ENCODE data around the gene TRPV5.

Gene TRPV5

DNA sequence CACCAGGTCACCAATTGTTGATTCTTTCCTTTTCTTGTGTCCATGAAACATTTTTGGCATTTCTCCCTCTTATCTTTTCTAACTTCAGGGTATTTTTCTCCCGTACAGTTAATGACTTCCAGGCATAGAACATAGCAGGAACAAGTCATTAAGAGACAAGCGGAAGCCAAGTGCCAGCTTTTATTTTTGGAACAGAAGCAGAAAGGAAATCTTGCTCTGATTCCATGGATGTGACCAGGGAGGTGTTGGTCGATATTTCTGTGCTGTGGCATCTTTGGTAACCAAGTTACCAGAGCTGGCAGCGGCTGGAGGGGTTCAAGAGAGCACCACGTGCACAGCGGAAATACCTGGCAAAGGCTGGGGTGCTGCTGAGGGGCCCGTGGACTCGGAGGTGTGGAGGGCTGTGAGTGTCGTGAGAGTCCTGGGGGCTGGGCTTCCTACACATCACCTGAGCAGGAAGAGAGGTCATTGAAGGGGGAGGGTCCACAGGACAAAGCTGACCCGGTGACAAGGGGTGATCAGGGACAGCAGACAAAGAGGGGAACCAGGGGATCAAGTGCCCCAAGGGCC lies 7.5 kb upstream of the TRPV5 start:
- DNase-seq (ENCODE audit: low read depth in 2 of 3, low spot score in 1 of 3) = no peak

- DNase-seq (ENCODE audit: low read depth in 2 of 3, low spot score in 1 of 3) = no peak
These were observed 5.8 kb upstream of the TRPV5 start, which contains the start of gene LLCFC1 for GRCh38 chr7:142939226-142939910. Gene LLCFC1, plus strand, starts transcription at chr7:142939484. Its CDS starts 138 bp downstream, at chr7:142939622.

GRCh38 chr7:142938611-142939010 lies 5.1 kb upstream of the TRPV5 start:
- no peak for DNase-seq (ENCODE audit: low read depth in 2 of 3, low spot score in 1 of 3)

GRCh38 chr7:142935941-142936565 lies 2.5 kb upstream of the TRPV5 start:
- DNase-seq (ENCODE audit: low read depth in 2 of 3, low spot score in 1 of 3) = no peak

GRCh38 chr7:142934056-142934455 lies 510 bp upstream of the TRPV5 start:
- DNase-seq (ENCODE audit: low read depth in 2 of 3, low spot score in 1 of 3) = no peak

DNA sequence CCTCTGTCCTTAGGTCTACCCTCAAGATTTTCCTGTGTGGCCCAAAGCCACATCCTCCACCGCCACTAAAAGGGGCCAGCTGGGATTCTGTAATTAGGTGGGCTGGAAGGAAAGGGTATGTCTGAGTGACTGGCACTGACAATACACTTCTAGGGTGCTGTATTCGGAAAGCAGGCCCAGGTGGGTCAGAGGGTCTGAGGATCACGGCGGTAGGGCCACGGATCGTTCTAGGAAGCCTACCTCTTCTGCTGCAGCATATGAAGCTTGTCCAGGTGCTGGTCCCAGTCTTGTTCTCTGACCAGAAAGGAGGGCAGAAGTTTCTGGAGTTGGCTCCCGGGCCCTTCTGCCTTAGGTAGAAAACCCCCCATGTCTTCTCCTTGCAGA lies 462 bp downstream of the TRPV5 start:
- no peak for DNase-seq (ENCODE audit: low read depth in 2 of 3, low spot score in 1 of 3)

DNA sequence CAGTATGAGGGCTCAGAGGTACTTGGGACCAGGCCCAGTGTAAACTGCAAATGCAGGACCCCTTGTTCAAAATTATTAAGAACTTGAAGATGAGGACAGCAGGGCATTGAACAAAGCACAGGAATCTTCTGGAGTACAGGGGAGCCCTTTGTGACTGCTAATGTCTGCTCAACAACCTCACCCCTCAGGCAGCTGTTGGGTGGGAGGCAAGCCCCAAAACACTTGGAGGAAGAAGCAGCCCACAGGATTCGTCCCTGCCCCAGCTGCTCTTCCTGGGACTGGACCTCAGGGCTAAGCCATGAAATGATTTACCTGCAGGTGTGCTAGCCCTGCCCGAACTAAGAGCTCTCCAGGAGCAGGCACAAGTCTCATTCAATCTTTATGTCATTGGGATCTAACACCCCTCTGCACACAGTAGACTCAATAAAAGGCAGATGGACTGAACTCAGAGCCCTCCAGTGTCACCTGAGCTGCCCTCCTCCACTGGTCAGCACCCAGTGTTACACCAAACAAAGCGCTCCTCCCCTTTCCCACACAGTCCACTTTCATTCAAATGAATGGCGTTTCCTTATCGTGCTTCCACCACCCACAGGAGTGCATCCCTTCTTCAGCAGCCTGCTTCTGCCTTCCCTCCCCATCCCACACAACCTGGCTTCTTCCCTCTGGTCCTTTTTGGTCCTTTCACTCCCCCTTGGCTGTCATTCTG lies 1.0 kb downstream of the TRPV5 start:
- no peak for DNase-seq (ENCODE audit: low read depth in 2 of 3, low spot score in 1 of 3)

GRCh38 chr7:142930126-142930730 lies 3.3 kb downstream of the TRPV5 start:
- DNase-seq (ENCODE audit: low read depth in 2 of 3, low spot score in 1 of 3) = no peak

DNA sequence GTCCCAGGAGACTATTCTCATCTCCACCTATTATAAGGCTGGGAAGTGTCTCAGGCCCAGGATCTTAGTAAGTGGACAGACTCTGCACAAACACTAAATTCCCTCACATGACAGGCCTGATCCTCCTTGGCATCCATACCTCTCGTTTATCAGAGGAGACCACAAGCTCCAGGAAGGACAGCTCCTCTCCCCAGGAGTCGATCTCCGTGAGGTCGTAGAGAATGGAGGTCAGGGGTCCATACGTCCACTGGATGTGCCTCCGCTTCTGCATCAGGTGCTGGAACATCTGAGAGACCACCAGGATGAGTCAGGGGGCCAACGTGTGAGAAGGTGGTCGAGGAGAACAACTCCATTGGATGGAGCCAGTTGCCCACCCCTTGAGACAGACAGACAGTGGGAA lies 5.6 kb downstream of the TRPV5 start:
- DNase-seq (ENCODE audit: low read depth in 2 of 3, low spot score in 1 of 3) = no peak

GRCh38 chr7:142927085-142927745 lies 6.3 kb downstream of the TRPV5 start:
- DNase-seq (ENCODE audit: low read depth in 2 of 3, low spot score in 1 of 3) = no peak

GRCh38 chr7:142925413-142925812 lies 8.1 kb downstream of the TRPV5 start:
- no peak for DNase-seq (ENCODE audit: low read depth in 2 of 3, low spot score in 1 of 3)

DNA sequence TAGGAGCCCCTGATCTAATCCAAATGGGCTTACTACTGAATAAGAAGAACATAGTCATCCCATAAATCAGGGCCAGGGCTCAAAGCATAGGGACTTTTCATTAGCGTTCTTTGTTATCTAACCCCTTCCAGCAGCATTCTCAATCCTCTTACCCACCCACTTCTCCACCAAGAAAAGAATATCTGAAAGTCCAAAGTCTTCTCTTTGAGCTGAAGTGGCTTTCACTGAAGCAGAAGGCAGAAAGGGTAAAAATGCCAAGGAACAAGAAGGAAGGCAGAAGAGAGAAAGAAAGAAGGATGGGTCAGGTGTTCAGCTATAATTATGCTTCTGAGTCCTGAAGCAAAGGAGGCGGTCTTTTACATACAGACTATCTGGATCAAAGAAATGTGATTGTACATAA lies 10.2 kb downstream of the TRPV5 start:
- no peak for DNase-seq (ENCODE audit: low read depth in 2 of 3, low spot score in 1 of 3)

GRCh38 chr7:142919656-142920055 lies 13.9 kb downstream of the TRPV5 start:
- DNase-seq (ENCODE audit: low read depth in 2 of 3, low spot score in 1 of 3) = no peak

GRCh38 chr7:142918901-142919300 lies 14.6 kb downstream of the TRPV5 start:
- DNase-seq (ENCODE audit: low read depth in 2 of 3, low spot score in 1 of 3) = no peak

DNA sequence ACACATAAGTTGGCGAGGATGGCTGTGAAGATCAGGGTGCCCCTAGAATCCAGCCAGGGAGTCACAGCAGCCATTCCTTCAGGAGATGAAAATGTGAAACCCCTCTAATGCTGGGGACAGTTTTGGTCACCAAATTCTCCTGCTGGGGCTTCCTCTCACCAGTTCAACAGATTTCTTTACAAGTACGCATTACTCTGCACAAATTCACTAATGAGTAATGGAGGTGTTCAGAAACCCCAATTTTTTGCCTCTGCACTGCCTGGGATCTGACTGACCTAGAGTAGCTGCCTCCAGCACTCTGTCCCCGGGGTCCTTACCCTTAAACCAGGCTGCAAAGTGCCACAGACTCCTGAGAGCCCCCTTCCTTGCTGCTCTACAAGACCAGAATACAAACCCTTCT lies 16.1 kb downstream of the TRPV5 start:
- no peak for DNase-seq (ENCODE audit: low read depth in 2 of 3, low spot score in 1 of 3)

DNA sequence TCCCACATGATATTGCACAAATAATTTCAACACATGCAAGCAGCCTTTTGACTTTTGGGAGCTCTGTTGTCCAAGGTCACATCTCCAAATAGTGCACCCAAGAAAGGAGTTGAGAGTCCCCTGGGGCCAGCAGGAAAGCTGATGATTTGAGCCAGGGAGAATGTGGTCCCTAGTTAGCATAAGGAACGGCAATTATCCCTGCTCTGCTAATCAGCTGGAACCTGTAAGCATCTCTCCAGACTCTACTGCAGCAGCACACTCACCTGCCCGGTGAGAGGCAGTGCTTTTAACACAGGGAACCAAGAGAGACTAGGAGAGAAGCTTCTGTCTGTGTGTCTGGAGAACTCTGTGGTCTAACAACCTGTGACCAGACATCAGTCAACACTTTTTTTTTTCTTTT lies 17.0 kb downstream of the TRPV5 start:
- DNase-seq (ENCODE audit: low read depth in 2 of 3, low spot score in 1 of 3) = no peak

DNA sequence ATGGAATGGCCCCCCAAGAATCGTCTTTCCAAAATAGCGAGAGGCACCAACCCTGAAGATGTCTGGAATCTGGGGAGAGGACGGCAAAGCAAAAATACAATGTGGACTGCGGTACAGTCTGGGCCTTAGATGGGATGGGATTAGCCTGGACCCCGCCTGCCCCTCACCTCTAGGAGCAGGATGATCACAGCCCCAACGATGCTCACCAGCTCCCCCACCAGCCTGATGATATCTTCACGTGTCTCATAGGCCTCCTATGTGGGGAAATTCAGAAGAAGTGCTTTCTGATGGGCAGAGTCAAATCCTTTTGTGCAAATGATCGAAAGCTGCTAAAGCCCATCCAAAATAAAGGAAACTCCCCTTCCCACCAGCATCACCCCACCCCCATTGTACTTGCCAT lies 18.2 kb downstream of the TRPV5 start:
- no peak for DNase-seq (ENCODE audit: low read depth in 2 of 3, low spot score in 1 of 3)

DNA sequence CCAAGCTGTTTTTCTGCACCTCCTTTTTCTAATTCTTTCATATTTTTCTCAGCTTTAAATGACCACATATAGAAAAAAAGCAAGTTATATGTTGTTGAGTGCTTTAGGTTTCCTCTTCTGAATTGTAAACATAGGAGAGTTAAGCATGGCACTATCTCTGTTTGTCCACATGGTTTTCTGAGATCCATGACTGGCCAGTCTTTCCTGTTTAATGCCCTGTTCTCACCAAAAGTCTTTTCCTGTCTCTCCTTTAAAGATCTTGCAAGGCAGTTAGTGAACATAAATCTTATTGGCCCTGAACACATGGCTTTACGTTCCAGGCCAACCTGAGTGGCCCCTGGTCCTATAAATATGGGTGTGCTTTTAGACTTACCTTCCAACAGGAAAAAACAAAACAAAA lies 19.4 kb downstream of the TRPV5 start:
- DNase-seq (ENCODE audit: low read depth in 2 of 3, low spot score in 1 of 3) = no peak

- no peak for DNase-seq (ENCODE audit: low read depth in 2 of 3, low spot score in 1 of 3)
These were observed 20.0 kb downstream of the TRPV5 start for GRCh38 chr7:142913566-142913965.

DNA sequence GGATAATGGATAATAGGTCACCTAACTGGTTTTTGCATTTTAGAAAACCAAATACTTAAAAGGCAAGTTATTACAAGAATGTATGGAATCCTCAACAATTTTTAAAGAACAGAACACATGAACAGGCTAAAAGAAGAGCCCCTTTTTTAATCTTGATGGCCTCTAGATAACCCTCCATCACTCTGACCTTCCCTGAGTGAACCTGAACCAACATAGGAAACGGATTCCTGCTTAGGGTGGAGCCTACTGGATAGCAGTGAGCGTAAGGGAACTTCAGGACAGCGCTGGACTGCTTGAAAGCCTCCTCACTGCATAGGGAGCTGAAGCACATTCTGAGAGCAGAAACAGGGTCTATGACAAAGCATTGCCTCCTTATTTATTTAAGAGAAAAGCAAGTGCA lies 20.5 kb downstream of the TRPV5 start:
- DNase-seq (ENCODE audit: low read depth in 2 of 3, low spot score in 1 of 3) = no peak

- no peak for DNase-seq (ENCODE audit: low read depth in 2 of 3, low spot score in 1 of 3)
These were observed 23.1 kb downstream of the TRPV5 start for GRCh38 chr7:142910481-142910880.

All from stimulated activated CD4-positive, alpha-beta T cell treated with anti-CD3 and anti-CD28 coated beads, Interleukin-12 subunit alpha, Interleukin-12 subunit beta, amount 100 ng/mL, for 48 hours (primary cell).